Naive thymus-derived CD4-positive, alpha-beta T cell (primary cell): ENCODE measurements around the gene PRLR. TPM values are rescaled to one million over a fixed set of nuclear protein-coding genes. Genes with fewer than 3 reads are reported as not detected.
"Not testable (repeated sequence)": the region's sequence is repeated elsewhere in the genome, so short reads cannot be mapped to it uniquely, and the experiment has no call there.

Experiments used
- ATAC-seq: fragments of 150-1000 bp; cut with Tn5 transposase; 2 replicates; pipeline ENCODE4 v1.10.0; 2021; ENCODE audit warnings: mild to moderate bottlenecking, moderate library complexity
- CTCF ChIA-PET: fragments of 350-600 bp; sonication (Branson Sonifier 250); formaldehyde crosslinking; loops from one replicate; lab custom pipeline; 2021; ENCODE audit warnings: antibody characterized with exemption; lab: Charles Lee
- POLR2A ChIA-PET: fragments of 350-600 bp; sonication (Branson Sonifier 250); formaldehyde crosslinking; loops from one replicate; lab custom pipeline; 2021; ENCODE audit warnings: antibody characterized with exemption, inconsistent platforms; lab: Charles Lee
- DNase-seq, 9 donors: peaks; one replicate each; pipeline versions ENCODE4 v3.0.0 to v3.0.0-alpha.2; 2020 to 2022; ENCODE audit warnings: mixed read lengths in 1 of 9
- H3K27ac ChIP-seq: one replicate; pipeline ENCODE4 v1.7.0; 2013; ENCODE audit warnings: mild to moderate bottlenecking, low read depth, low read length, moderate library complexity
- H3K27me3 ChIP-seq, 2 donors: one replicate each; pipeline ENCODE4 v1.7.0; 2013; ENCODE audit warnings: low read length in 2 of 2, mild to moderate bottlenecking in 2 of 2, moderate library complexity in 2 of 2; ENCODE audit not compliant: control insufficient read depth in 2 of 2, insufficient read depth in 2 of 2
- H3K36me3 ChIP-seq, 3 experiments: 1 replicate in 2 of 3; 2 replicates in 1 of 3; pipeline ENCODE4 v1.7.0; 2013; ENCODE audit warnings: low read length in 3 of 3, mild to moderate bottlenecking in 3 of 3, moderate library complexity in 1 of 3; ENCODE audit not compliant: insufficient read depth in 3 of 3, control insufficient read depth in 2 of 3
- H3K4me1 ChIP-seq, 2 donors: one replicate each; pipeline ENCODE4 v1.7.0; 2013; ENCODE audit warnings: low read length in 2 of 2, mild to moderate bottlenecking in 2 of 2, moderate library complexity in 1 of 2; ENCODE audit not compliant: control insufficient read depth in 2 of 2, insufficient read depth in 2 of 2
- H3K4me3 ChIP-seq: 2 replicates; pipeline ENCODE4 v1.7.0; 2013; ENCODE audit warnings: mild to moderate bottlenecking, low read length
- H3K9me3 ChIP-seq, 3 experiments: 1 replicate in 2 of 3; 2 replicates in 1 of 3; pipeline ENCODE4 v1.7.0; 2013; ENCODE audit warnings: low read length in 3 of 3; ENCODE audit not compliant: control insufficient read depth in 2 of 3
- H3K27ac Mint-ChIP-seq, 9 donors: one replicate each; pipeline ENCODE4 v1.8.0; 2020 to 2022; ENCODE audit warnings: mixed read lengths in 9 of 9, mild to moderate bottlenecking in 8 of 9, moderate library complexity in 5 of 9, inconsistent platforms in 2 of 9
- H3K27me3 Mint-ChIP-seq, 5 donors: one replicate each; pipeline ENCODE4 v1.8.0; 2021 to 2022; ENCODE audit warnings: mixed read lengths in 5 of 5, mild to moderate bottlenecking in 1 of 5
- H3K36me3 Mint-ChIP-seq, 5 donors: one replicate each; pipeline ENCODE4 v1.8.0; 2020 to 2022; ENCODE audit warnings: mixed read lengths in 5 of 5, mild to moderate bottlenecking in 3 of 5, inconsistent platforms in 1 of 5
- H3K4me1 Mint-ChIP-seq, 7 donors: one replicate each; pipeline ENCODE4 v1.8.0; 2020 to 2022; ENCODE audit warnings: mixed read lengths in 7 of 7, mild to moderate bottlenecking in 3 of 7, inconsistent platforms in 1 of 7
- H3K4me3 Mint-ChIP-seq, 10 donors: one replicate each; pipeline ENCODE4 v1.8.0; 2020 to 2022; ENCODE audit warnings: mild to moderate bottlenecking in 10 of 10, mixed read lengths in 10 of 10, moderate library complexity in 6 of 10, inconsistent platforms in 2 of 10
- H3K9me3 Mint-ChIP-seq, 11 donors: one replicate each; pipeline ENCODE4 v1.8.0; 2020 to 2022; ENCODE audit warnings: mixed read lengths in 11 of 11, mild to moderate bottlenecking in 4 of 11, inconsistent platforms in 1 of 11, moderate library complexity in 1 of 11
- intact Hi-C, 2 donors: fragments of 100-400 bp; cut with micrococcal nuclease; formaldehyde crosslinking; loops; one replicate each; pipeline ENCODE4 v1.15.1; 2023
- polyA plus RNA-seq, 2 donors: library from polyadenylated mRNA; unstranded; fragments of 300-500 nt; fragmentation: Illumina TruSeq; gene quantifications; one replicate each; pipeline ENCODE4 v1.2.3, GENCODE V29; 2021
- total RNA-seq, 6 experiments: library from RNA in 5 of 6; stranded (reverse) in 5 of 6; gene quantifications; 1 replicate in 5 of 6; 2 replicates in 1 of 6; pipeline ENCODE4 v1.2.3 and lab custom pipeline; 2021 to 2026

Gene PRLR
- total and polyA plus RNA-seq, 7 experiments from 2014 or later: 0.03 to 1.4 TPM; not detected in 5

- POLR2A ChIA-PET: no interaction called here
- intact Hi-C loops: no loop called here
- no peak overlapping the region for H3K27ac ChIP-seq
- no peaks in the 10 kb centered on the region for H3K36me3 ChIP-seq
- Mint-ChIP-seq H3K27me3 (peaks cover 23 to 40% (median 26%) of the 10 kb centered on the region in 5 donors), H3K36me3 (no peaks in the 10 kb centered on the region), H3K4me1 (no peaks in the 10 kb centered on the region), H3K27ac (no peak overlapping the region), H3K4me3 (no peak overlapping the region), H3K9me3 (peaks cover 0 to 4% (median 0%) of the 10 kb centered on the region in 11 donors)
- H3K4me1 ChIP-seq: no peaks in the 10 kb centered on the region
- no peak for DNase-seq
- H3K9me3 ChIP-seq: no peaks in the 10 kb centered on the region
- H3K4me3 ChIP-seq: no peak overlapping the region
- CTCF ChIA-PET: no interaction called here
- H3K27me3 ChIP-seq: no peaks in the 10 kb centered on the region
- no peak for ATAC-seq
These were observed 107.5 kb downstream of the PRLR start for GRCh38 chr5:35122819-35123218.

GRCh38 chr5:35120715-35121114, 109.6 kb downstream of the PRLR start:
- Mint-ChIP-seq H3K27me3 (peaks cover 14 to 34% (median 21%) of the 10 kb centered on the region in 5 donors), H3K4me1 (no peaks in the 10 kb centered on the region), H3K36me3 (no peaks in the 10 kb centered on the region), H3K9me3 (no peaks in the 10 kb centered on the region), H3K4me3 (no peak overlapping the region), H3K27ac (no peak overlapping the region)
- Histone ChIP-seq H3K9me3 (no peaks in the 10 kb centered on the region), H3K27ac (no peak overlapping the region), H3K27me3 (no peaks in the 10 kb centered on the region), H3K36me3 (no peaks in the 10 kb centered on the region), H3K4me3 (no peak overlapping the region), H3K4me1 (no peaks in the 10 kb centered on the region)
- ATAC-seq (no peak), DNase-seq (no peak)
- ChIA-PET POLR2A (no interaction called here), CTCF (no interaction called here)
- intact Hi-C loops: no loop called here

- Mint-ChIP-seq H3K4me1 (no peaks in the 10 kb centered on the region), H3K9me3 (peaks cover 0 to 4% (median 0%) of the 10 kb centered on the region in 11 donors), H3K27me3 (peaks cover 11 to 47% (median 16%) of the 10 kb centered on the region in 5 donors), H3K4me3 (no peak overlapping the region), H3K27ac (no peak overlapping the region), H3K36me3 (no peaks in the 10 kb centered on the region)
- ChIA-PET POLR2A (no interaction called here), CTCF (interaction anchor here (0.7 to 1.4 kb wide), 2 partner anchors 30 to 83 kb away, joined by 4 read pairs; no protein-coding TSS in a partner anchor)
- Histone ChIP-seq H3K27ac (no peak overlapping the region), H3K4me1 (no peaks in the 10 kb centered on the region), H3K9me3 (no peaks in the 10 kb centered on the region), H3K36me3 (no peaks in the 10 kb centered on the region), H3K27me3 (no peaks in the 10 kb centered on the region), H3K4me3 (no peak overlapping the region)
- intact Hi-C loops: no loop called here
- ATAC-seq (no peak), DNase-seq (no peak)
These were observed 112.3 kb downstream of the PRLR start for GRCh38 chr5:35117967-35118366.

GRCh38 chr5:35115920-35116319, 114.4 kb downstream of the PRLR start:
- Histone ChIP-seq H3K4me1 (no peaks in the 10 kb centered on the region), H3K4me3 (no peak overlapping the region), H3K36me3 (no peaks in the 10 kb centered on the region), H3K27me3 (no peaks in the 10 kb centered on the region), H3K27ac (no peak overlapping the region), H3K9me3 (no peaks in the 10 kb centered on the region)
- no peak for ATAC-seq
- Mint-ChIP-seq H3K36me3 (no peaks in the 10 kb centered on the region), H3K27ac (no peak overlapping the region), H3K27me3 (peaks cover 9 to 42% (median 17%) of the 10 kb centered on the region in 5 donors), H3K4me3 (no peak overlapping the region), H3K4me1 (no peaks in the 10 kb centered on the region), H3K9me3 (peaks cover 0 to 4% (median 0%) of the 10 kb centered on the region in 11 donors)
- ChIA-PET CTCF (no interaction called here), POLR2A (no interaction called here)
- no peak for DNase-seq
- intact Hi-C loops: no loop called here

GRCh38 chr5:35114698-35115097, 115.6 kb downstream of the PRLR start:
- ChIA-PET CTCF (no interaction called here), POLR2A (no interaction called here)
- Histone ChIP-seq H3K9me3 (no peaks in the 10 kb centered on the region), H3K36me3 (no peaks in the 10 kb centered on the region), H3K27ac (no peak overlapping the region), H3K27me3 (no peaks in the 10 kb centered on the region), H3K4me3 (no peak overlapping the region), H3K4me1 (no peaks in the 10 kb centered on the region)
- ATAC-seq (no peak), DNase-seq (no peak)
- intact Hi-C loops: no loop called here
- Mint-ChIP-seq H3K4me3 (no peak overlapping the region), H3K36me3 (no peaks in the 10 kb centered on the region), H3K9me3 (peaks cover 0 to 4% (median 0%) of the 10 kb centered on the region in 11 donors), H3K27ac (no peak overlapping the region), H3K4me1 (no peaks in the 10 kb centered on the region), H3K27me3 (peaks cover 9 to 41% (median 18%) of the 10 kb centered on the region in 5 donors)

GRCh38 chr5:35112300-35112699, 118.0 kb downstream of the PRLR start:
- Histone ChIP-seq H3K4me1 (no peaks in the 10 kb centered on the region), H3K4me3 (no peak overlapping the region), H3K27ac (no peak overlapping the region), H3K27me3 (no peaks in the 10 kb centered on the region), H3K9me3 (no peaks in the 10 kb centered on the region), H3K36me3 (no peaks in the 10 kb centered on the region)
- intact Hi-C loops: no loop called here
- DNase-seq (no peak), ATAC-seq (no peak)
- Mint-ChIP-seq H3K27ac (no peak overlapping the region), H3K4me1 (no peaks in the 10 kb centered on the region), H3K36me3 (no peaks in the 10 kb centered on the region), H3K27me3 (peaks cover 2 to 36% (median 21%) of the 10 kb centered on the region in 5 donors), H3K9me3 (peaks cover 0 to 17% (median 5%) of the 10 kb centered on the region in 11 donors), H3K4me3 (no peak overlapping the region)
- CTCF ChIA-PET: no interaction called here
- POLR2A ChIA-PET: no interaction called here

GRCh38 chr5:35104550-35104949, 125.7 kb downstream of the PRLR start:
- CTCF ChIA-PET: interaction anchor here (0.6 kb wide), 1 partner anchor 141 kb away, joined by 3 read pairs; no protein-coding TSS in a partner anchor
- H3K4me3 Mint-ChIP-seq, H3K9me3 ChIP-seq, ATAC-seq, H3K27ac Mint-ChIP-seq, POLR2A ChIA-PET, H3K27me3 ChIP-seq, H3K36me3 ChIP-seq, DNase-seq, H3K36me3 Mint-ChIP-seq, H3K27ac ChIP-seq, intact Hi-C loops, H3K4me3 ChIP-seq, H3K4me1 Mint-ChIP-seq, H3K4me1 ChIP-seq: not testable (repeated sequence)
- Mint-ChIP-seq H3K9me3 (peaks cover 0 to 20% (median 4%) of the 10 kb centered on the region in 11 donors), H3K27me3 (peaks cover 4 to 34% (median 32%) of the 10 kb centered on the region in 5 donors)
